ENCODE results near the gene MCTP1. TPM values are rescaled to one million over a fixed set of nuclear protein-coding genes. Genes with fewer than 3 reads are reported as not detected.

MCTP1 gene
- total RNA-seq, 1 experiment from 2014 or later, result 2.5 TPM

- no peak for DNase-seq
- Histone ChIP-seq H2BK5ac (ENCODE audit: insufficient read length, low read length) (no peak overlapping the region), H3K23me2 (ENCODE audit: insufficient read length, low read depth, low read length, poor library complexity, severe bottlenecking) (no peaks in the 10 kb centered on the region), H2BK120ac (ENCODE audit: low read depth, low read length, poor library complexity, severe bottlenecking) (no peak overlapping the region), H2BK20ac (ENCODE audit: low read depth, low read length, poor library complexity, severe bottlenecking) (no peak overlapping the region), H3K79me2 (ENCODE audit: insufficient read depth, low read length) (no peaks in the 10 kb centered on the region), H3K9me3 (ENCODE audit: control insufficient read depth, low read depth, low read length) (no peaks in the 10 kb centered on the region), H3K23ac (ENCODE audit: insufficient read length, low read depth, low read length) (no peak overlapping the region), H3K79me1 (ENCODE audit: insufficient read depth, low read depth, low read length, poor library complexity, severe bottlenecking) (no peaks in the 10 kb centered on the region), H3K14ac (ENCODE audit: insufficient read depth, low read length) (no peak overlapping the region), H3K4ac (ENCODE audit: low read depth, low read length) (no peak overlapping the region), H2BK15ac (ENCODE audit: low read depth, low read length) (no peak overlapping the region), H4K8ac (replicated peaks; ENCODE audit: insufficient read length, low read depth, low read length) (no peak overlapping the region), H4K91ac (ENCODE audit: insufficient read length, low read depth, low read length) (no peak overlapping the region), H3K27ac (ENCODE audit: insufficient read length, low read depth, low read length) (no peak overlapping the region), H3K27me3 (ENCODE audit: insufficient read depth, low read length) (no peaks in the 10 kb centered on the region), H3T11ph (ENCODE audit: low read length) (no peak overlapping the region), H3K9ac (ENCODE audit: extremely low read depth, insufficient read length, low read length) (no peak overlapping the region), H3K18ac (ENCODE audit: insufficient read length, low read depth, low read length) (no peak overlapping the region), H2AFZ (ENCODE audit: low read length) (no peak overlapping the region), H3K56ac (ENCODE audit: insufficient read length, low read depth, low read length) (no peak overlapping the region), H3K4me2 (ENCODE audit: insufficient read depth, insufficient read length, low read length) (no peak overlapping the region), H4K5ac (ENCODE audit: insufficient read length, low read depth, low read length) (no peak overlapping the region), H4K20me1 (ENCODE audit: control insufficient read depth, insufficient read depth, insufficient read length) (no peaks in the 10 kb centered on the region), H2AK5ac (ENCODE audit: insufficient read length, low read length) (no peak overlapping the region), H2BK12ac (ENCODE audit: insufficient read length, low read depth, low read length) (no peak overlapping the region), H3K4me1 (ENCODE audit: insufficient read depth, low read length) (no peaks in the 10 kb centered on the region)
- TF ChIP-seq CTCF (conservative IDR thresholded peaks at IDR 0.05), result no peak
- H3K9me3 Mint-ChIP-seq, result peaks cover 4% of the 10 kb centered on the region in 2 experiments; a peak in 3 of 5 replicates
- no CpG with 5 or more reads among the region's 1 CpG for WGBS (ENCODE audit: extremely low coverage, insufficient read length, low lambda C conversion rate)
- H3K4me1 Mint-ChIP-seq, result peaks cover 0 to 5% of the 10 kb centered on the region in 2 experiments; a peak in 1 of 4 replicates
- no peak overlapping the region for H3K27ac Mint-ChIP-seq
- no peaks in the 10 kb centered on the region for H3K27me3 Mint-ChIP-seq (ENCODE audit: low read depth)
- no peak overlapping the region for H3K4me3 Mint-ChIP-seq
- H3K36me3 Mint-ChIP-seq (ENCODE audit: insufficient read depth in 1 of 3, low read depth in 3 of 3), result peaks cover 0 to 6% (median 2%) of the 10 kb centered on the region in 3 experiments; a peak in 1 of 7 replicates
These were observed 49.4 kb downstream of the MCTP1 start for GRCh38 chr5:95235439-95235982.

Measured in H9 (cell line).